GM19452 (cell line): ENCODE measurements around the gene BBS5.
A peak's percentile ranks its signal among the peaks of the same experiment; 100 is the strongest.
"Not testable (repeated sequence)": the region's sequence is repeated elsewhere in the genome, so short reads cannot be mapped to it uniquely, and the experiment has no call there.

Experiments used
- ATAC-seq: cut with Tn5 transposase; IDR thresholded peaks from one replicate; pipeline ENCODE4 v1.9.1; 2021; ENCODE audit not compliant: unreplicated experiment

BBS5 gene

DNA sequence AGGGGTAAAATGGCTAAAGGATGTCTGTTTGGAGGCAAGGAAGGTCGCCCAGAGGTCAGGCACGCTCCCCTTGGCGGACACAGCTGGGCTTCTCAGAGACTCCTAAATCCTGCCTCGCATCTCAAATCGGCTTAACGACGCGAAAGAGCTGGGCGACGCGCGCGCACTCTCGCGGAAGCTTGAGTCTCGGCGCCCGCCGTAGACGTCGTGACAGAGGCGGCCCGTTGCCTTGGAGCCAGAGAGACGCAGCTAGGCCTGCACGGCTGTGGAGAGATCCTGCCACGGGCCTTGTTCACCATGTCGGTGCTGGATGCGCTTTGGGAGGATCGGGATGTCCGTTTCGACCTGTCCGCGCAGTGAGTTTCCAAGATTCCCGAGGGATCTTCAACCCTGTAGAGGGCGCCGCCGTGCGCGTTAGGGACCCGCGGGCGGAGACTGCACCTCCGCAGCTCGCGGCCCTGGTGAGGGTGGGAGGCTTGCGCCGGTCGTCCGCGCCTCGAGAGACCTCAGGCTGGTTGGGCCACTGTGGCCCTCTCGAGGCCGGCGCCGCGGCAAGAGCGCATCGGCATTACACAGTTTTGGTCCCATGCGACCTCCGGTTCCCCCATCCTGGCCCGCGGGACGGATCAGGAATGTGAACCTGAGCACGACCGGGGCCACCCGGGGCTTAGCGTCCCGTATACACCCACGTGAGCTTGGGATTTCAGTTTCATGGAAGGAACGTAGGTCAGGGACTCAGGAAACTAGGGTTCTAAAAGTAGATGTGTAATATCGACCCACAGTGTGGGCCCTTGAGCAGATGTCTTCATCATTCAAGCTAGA, at the start of gene BBS5:
Gene BBS5 (plus strand): TSS at position 238 of the 822 bp plus-strand sequence. CDS start 60 bp downstream, at position 298.
- ATAC-seq, result peak; percentile 97

DNA sequence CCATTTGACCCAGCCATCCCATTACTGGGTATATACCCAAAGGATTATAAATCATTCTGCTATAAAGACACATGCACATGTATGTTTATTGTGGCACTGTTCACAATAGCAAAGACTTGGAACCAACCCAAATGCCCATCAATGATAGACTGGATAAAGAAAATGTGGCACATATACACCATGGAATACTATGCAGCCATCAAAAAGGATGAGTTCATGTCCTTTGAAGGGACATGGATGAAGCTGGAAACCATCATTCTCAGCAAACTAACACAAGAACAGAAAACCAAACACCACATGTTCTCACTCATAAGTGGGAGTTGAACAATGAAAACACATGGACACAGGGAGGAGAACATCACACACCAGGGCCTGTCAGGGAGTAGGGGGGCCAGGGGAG, 47.5 kb upstream of the BBS5 start:
- ATAC-seq, result not testable (repeated sequence)

DNA sequence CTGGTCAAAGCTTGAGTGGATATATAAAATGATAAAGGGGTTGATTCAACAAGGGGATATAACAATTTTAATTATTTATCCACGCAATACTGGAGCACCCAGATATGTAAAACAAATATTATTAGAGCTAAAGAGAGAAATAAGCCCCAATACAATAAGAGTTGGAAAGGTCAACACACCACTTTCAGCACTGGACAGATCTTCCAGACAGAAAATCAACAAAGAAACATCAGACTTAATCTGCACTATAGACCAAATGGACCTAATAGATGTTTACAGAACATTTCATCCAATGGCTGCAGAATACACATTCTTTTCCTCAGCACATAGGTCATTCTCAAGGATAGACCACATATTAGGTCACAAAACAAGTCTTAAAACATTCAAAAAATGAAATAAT, 45.1 kb upstream of the BBS5 start:
- ATAC-seq, result not testable (repeated sequence)

DNA sequence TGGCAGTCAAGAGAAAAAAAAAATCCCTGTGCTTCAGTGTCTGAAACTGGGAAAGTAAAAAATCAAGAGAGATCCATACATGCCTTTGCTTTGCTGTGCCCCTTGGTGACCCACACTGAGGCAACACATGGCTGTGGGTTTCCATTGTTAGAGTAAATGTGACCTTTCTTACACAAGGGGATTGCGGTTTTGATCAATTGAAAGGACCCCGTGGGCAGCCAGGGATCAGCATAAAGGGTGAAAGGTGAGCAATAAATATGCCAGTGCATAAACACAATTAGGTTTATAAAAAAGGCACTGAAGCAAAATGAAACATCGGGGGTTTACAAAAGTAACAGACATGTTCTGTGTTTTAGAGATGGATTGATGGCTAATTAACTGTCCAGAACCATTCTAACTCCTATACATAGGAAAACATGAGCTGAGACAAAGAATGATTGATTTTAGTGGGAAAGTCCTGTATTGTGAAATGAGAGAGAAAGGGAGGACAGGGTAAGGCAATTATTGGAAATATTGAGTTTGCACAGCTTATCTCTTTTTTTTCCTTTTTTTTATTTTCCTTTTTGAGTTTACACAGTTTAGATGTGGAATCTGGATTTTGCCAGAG, 40.7 kb upstream of the BBS5 start:
- ATAC-seq, result no peak

DNA sequence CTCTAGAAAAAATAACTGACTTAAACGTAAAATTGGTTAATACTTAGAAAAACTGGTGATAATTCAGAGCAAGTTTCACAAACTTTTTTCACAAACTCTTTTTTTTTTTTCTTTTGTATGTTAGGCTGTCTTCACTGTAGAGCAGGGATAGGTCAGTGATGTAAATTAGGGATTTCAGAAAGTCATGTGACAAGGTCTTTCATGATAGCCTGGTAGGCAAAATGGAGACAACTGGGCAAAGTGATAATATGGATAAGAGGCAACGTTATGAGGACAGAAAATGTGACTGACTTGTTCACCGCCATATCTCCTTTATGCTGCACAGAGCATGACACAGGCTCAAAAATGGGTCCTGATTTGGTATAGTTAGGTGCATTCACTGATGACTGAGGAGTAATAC, 39.4 kb upstream of the BBS5 start:
- ATAC-seq, result no peak

DNA sequence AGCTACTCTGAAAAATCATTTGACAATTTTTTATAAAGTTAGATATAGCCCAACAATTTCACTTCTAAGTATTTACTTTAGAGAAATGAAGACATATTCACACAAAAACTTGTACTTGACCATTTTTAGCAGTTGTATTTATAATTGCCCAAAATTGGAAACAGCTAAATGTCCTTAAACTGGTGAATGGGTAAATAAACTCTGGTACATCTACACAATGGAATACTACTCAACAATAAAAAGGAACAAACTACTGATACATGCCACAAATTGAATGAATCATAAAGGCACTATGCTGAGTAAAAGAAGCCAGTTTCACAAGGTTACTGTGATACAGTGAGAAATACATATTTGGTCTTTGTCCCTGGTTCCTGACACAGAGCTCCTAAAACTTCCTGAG, 32.8 kb upstream of the BBS5 start:
- no peak for ATAC-seq

DNA sequence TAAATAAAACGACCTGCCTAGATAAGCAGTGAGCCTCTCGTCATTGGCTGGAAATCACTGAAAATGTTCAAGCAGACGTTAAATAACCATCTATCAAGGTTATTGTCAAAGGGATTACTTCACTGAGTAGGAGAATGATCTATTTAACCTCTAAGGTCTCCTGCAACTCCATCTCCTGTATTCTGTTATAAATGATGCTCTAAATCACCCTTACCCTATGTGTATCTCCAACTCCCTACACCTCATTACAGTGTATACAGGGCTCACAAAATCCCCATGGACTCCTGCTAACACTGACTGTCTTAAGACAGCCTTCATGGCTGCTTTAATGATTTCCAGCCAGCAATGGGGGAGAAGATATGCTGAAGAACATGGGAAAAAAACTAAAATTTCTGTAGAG, 31.0 kb upstream of the BBS5 start:
- no peak for ATAC-seq

DNA sequence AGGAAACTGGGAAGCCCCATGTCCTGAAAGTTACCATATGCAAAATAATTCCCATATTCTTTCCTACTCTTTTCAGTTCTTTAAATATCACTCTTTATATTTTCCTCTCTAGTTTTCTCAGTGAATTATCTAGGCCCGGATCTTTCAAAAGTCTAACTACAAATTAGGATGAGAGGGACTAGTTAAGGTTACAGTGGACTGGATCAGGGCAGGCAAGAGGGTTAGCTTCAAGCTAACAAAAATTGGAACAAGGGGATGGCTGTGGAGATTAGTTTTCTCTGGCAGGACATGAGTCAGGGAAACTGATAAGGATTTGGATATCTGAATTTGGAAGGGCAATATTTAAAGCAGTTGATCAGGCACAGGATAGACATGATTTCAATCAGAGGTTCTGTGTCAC, 30.4 kb upstream of the BBS5 start:
- ATAC-seq, result no peak

DNA sequence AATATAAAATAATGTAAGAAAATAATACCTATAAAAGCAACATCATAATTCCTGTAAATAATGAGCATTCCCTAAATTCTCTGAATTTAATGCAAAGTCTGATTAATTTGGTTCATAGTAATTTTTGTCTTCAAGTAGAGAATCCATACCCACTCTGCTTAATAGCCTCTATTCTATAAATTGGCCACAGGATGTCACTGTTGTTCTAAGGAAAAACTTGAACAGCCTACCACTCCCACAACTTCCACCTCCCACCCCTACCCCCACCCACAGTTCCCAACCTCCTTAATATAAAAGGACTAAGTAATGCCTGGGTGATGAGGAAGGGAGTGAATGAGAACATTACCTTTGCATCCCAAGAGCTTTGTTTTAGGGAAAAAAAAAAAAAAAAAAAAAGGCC, 27.2 kb upstream of the BBS5 start:
- ATAC-seq, result no peak

DNA sequence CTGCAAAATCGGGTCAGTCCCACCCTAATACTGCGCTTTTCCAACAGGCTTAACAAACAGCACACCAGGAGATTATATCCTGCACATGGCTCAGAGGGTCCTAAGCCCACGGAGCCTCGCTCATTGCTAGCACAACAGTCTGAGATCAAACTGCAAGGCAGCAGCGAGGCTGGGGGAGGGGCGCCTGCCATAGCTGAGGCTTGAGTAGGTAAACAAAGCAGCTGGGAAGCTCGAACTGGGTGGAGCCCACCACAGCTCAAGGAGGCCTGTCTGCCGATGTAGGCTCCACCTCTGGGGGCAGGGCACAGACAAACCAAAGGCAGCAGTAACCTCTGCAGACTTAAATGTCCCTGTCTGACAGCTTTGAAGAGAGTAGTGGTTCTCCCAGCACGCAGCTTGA, 26.2 kb upstream of the BBS5 start:
- ATAC-seq, result not testable (repeated sequence)

DNA sequence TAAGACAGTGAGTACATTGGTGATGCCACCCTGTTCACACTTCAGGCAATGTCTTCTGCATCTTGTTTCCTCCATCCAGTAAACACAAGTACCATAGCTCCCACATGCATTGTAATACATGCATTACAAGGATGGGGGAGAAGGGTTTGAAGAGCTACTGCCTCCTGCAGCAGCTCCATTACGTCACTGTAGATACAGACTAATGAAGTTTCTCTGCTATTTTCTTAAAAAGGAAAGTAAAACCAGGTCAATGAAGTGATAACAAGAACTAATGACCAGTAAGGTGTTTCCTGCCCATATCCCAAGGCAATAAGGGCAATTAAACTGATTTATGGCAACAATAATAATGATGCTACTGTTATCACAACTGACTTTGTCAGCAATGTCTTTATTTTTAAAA, 18.2 kb upstream of the BBS5 start:
- ATAC-seq, result no peak

DNA sequence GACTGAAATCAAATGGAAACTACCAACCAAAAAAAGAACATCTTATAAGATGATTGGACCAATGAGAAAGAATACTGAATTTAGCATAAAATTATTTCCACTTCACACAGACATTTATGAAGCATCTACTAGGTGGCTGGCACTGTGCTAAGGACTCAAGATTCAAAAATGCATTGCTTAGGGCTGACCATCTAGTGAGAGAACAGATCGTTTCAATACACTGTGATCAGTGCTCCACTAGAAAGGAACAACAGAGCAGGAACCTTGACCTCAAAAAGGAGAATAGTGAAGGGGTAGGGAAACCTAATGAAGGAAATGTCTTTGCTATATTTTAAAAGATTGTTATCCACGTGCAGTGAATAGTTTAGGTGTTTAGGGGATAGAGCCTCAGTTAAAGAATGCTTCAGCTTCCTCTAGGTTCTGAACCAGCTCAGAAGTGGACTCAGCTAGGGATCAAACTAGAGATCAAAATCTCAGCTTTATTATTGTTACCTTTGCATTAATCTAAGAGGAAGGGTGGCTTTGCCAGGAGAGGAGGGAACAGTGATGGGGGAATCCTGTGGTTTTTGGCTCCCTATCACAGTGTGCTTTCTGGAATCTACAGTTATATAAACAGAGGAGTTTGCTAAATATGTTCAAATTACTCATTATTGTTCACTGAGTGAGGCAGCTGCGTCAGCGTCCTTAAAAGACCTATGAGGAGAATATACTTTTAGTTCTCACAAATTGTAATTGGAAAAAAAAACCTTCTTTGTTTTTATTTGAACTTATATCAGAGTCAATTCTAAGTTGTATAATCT, 16.2 kb upstream of the BBS5 start:
- ATAC-seq, result no peak

DNA sequence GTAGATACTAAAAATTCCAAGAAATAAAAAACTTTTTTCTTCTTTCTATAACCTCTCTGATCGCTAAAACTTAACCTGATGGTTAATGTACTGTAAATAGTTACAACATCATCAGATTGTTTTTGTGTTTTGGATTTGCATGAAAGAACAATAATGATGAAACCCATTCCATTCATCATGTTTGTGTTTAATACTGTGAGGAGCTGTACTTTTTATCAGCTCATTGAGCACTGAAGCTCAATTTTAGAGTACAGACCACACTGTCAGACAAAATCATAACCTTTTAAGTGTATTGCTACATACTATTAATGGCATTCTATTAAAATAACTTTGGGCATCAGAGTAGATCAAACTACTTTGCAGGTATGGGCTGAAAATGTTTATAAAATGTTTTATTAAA, 14.8 kb upstream of the BBS5 start:
- no peak for ATAC-seq

DNA sequence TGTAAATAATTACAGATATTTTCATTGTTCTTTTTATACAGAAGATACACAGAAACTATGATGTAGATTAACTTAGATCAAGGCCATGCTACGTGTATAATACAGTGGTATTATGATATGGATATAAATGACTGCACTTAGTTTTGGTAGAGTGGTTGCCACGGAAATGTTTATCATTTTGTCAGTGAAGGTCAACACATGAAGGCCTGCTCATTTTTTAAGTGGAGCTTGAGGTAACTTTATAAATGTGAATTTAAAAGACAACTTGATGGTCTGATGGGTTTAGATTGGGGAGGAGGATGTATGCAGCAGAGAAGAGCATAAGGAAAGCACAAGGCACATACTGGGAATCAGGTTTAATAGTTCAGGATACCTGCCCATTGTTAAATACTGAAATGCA, 14.4 kb upstream of the BBS5 start:
- no peak for ATAC-seq

DNA sequence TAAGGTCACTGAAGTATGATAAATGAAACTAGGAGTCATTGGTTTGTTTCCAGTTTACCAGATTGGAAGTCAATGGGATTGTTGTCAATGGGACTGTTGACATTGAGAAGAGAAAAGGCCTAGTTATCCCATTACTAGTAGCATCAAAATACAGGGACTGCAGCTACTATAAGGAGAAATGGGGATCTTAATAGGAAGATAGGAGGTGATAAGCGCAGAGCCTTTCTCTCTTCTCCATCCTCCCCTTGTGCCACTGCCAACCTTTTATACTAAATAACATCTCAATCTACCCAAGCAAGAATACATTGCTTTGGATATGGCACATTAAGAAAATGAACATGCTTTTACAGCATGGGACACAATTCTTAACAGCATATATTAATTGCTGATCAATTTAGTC, 10.5 kb upstream of the BBS5 start:
- ATAC-seq, result no peak

DNA sequence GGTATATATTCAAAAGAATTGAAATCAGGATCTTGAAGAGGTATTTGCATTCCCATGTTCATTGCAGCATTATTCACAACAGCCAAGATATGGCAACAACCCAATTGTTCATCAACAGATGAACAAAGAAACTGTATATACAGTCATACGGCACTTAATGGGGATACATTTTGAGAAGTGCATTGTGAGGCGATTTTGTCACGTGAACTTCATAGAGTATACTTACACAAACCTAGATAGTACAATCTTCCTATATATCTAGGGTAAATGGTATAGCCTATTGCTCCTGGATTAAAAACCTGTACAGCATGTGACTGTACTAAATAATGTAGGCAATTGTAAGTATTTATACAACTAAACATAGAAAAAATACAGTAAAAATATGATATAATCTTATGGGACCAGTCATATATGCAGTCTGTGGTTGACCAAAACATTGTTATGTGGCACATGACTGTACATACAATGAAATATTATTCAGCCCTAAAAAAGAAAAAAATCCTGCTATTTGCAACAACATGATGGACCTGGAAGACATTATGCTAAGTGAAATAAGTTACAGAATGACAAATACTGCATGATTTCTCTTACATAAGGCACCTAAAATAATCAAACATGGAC, 9.2 kb upstream of the BBS5 start:
- no peak for ATAC-seq

DNA sequence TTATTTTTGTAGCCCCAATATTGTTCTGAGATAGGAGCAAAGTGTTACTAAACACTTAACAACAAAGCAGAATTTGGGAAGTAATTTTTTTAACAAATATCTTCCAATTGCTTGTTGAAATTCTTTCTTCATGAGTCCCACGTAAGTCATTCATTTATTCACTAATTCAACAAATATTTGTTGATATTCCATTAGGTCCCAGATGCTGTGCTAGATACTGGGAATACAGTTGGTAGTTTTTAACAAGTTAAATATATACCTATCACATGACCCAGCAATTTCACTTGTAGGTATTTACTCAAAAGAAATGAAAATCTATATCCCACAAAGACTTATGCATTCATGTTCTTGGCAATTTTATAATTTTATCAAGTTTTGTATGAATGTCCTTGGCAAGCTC, 7.0 kb upstream of the BBS5 start:
- ATAC-seq, result no peak

DNA sequence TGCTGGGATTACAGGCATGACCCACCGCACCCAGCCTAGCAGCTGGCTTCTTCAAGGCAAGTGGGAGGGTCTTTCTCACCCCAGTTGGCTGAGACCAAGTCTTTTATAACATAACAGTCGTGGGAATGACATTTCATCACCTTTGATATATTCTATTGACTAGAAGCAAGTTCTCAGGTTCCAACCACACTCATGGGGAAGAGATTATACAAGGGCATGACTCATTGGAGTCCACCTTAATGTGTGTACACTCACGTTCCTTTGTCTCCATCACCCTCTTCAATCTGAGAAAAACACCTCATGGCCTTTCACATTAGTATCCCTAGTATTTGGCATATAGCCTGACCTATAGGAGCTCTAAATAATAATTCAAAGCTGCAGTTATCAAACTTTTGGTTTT, 2.8 kb upstream of the BBS5 start:
- ATAC-seq, result no peak

DNA sequence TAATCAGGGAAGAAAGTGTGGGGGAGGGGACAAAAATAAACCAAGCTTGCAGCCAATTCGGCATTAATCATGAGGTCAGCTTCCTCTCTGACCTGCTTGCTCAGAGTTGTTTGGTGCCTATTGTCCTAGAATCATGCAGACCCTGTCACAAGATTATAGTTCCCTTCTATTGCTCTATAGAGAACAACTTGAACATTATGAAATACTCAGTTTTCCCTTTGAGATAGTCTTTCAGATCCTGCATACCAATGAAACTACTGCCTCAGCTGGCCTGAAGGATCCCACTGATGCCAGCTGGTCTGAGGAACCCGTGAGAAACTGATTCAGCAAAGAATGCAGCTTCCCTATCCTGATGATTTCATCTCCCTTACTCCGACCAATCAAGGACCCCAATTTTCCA, 955 bp upstream of the BBS5 start:
- ATAC-seq, result no peak

DNA sequence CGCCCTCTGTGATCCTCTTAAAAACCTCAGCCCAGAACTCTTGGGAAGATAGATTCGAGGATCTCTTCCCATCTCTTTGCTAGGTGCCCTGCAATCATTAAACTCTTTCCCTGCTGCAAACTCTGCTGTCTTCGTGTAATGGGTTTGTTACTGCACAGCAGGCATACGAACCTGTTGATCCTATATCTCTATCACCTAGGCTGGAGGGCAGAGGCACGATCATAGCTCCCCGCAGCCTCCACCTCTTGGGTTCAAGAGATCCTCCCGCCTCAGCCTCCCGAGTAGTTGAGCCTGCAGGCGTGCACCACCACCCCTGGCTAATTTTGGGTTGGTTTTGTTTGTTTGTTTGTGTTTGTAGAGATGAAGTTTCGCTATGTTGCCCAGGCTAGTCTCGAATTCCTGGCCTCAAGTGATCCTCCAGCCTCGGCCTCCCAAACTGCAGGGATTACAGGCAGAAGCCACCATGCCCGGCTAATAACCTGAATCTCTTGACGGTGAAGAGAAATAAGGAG, 493 bp upstream of the BBS5 start:
- ATAC-seq, result no peak

DNA sequence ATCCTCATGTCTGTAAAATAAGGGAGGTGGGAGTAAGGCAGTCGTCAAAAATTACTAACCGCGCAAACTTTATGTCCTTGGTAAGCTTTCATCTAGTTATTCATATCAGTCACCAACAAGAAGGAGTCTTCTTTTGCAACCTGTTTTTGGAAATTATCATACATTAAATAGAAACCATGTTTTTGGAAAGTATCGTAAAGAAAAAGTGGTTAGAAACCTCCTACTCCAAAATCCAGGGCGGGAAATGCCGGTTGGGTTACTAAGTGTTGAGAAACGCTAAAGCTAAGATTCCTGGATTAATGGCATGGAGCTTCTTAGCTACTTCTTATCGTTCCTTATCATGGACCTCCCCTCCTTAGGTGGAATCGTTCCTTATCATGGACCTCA, 778 bp downstream of the BBS5 start:
- ATAC-seq, result no peak
